Lower leg skin (tissue), 3 donors: ENCODE results near the gene KCNC2.

ENCODE experiments used
- CTCF ChIP-seq, 3 donors: fragments of 450-650 bp; IDR thresholded peaks; one replicate each; pipeline ENCODE4 v1.5.1; 2016; ENCODE audit warnings: antibody characterized with exemption in 3 of 3, mild to moderate bottlenecking in 3 of 3, moderate library complexity in 2 of 3
- POLR2A ChIP-seq, 2 donors: fragments of 450-650 bp; IDR thresholded peaks; one replicate each; pipeline ENCODE4 v1.6.1; 2016 to 2017; ENCODE audit warnings: antibody characterized with exemption in 2 of 2, mild to moderate bottlenecking in 1 of 2, moderate library complexity in 1 of 2

- TF ChIP-seq POLR2A (IDR thresholded peaks at IDR 0.05): no peak
- no peak for TF ChIP-seq CTCF (IDR thresholded peaks at IDR 0.05)
Measured at GRCh38 chr12:75120311-75120711, 89.3 kb downstream of the KCNC2 start.
